ENCODE data around the gene ARL4C.

Gene ARL4C

GRCh38 chr2:234496835-234497593 lies at the start of gene ARL4C:
Gene ARL4C, minus strand, starts transcription at chr2:234497081. Its CDS starts 495 bp downstream, at chr2:234496586.
- no peak for TF ChIP-seq CTCF (IDR thresholded peaks at IDR 0.05; ENCODE audit: insufficient read depth, low read length, poor library complexity, severe bottlenecking)
- Histone ChIP-seq H3K27me3 (replicated peaks; ENCODE audit: control insufficient read depth, insufficient read depth, low read length) (no peaks in the 10 kb centered on the region), H3K36me3 (ENCODE audit: control insufficient read depth, insufficient read depth, low read length) (no peaks in the 10 kb centered on the region), H3K4me3 (replicated peaks; ENCODE audit: low read depth, low read length) (peak within 1 kb of the TSS; percentile 79)
- DNase-seq (ENCODE audit: extremely low read depth, insufficient read length) = peak; percentile 58

GRCh38 chr2:234544659-234545611 lies 48.1 kb upstream of the ARL4C start:
- TF ChIP-seq CTCF (IDR thresholded peaks at IDR 0.05; ENCODE audit: insufficient read depth, low read length, poor library complexity, severe bottlenecking) = peak; percentile 97
- H3K36me3 ChIP-seq (ENCODE audit: control insufficient read depth, insufficient read depth, low read length) = no peaks in the 10 kb centered on the region
- no peaks in the 10 kb centered on the region; the same call in none of the 2 replicates for H3K27me3 ChIP-seq (replicated peaks; ENCODE audit: control insufficient read depth, insufficient read depth, low read length)
- H3K4me3 ChIP-seq (replicated peaks; ENCODE audit: low read depth, low read length) = no peak overlapping the region
- peak; percentile 29 for DNase-seq (ENCODE audit: extremely low read depth, insufficient read length)

- Histone ChIP-seq H3K36me3 (ENCODE audit: control insufficient read depth, insufficient read depth, low read length) (no peaks in the 10 kb centered on the region), H3K4me3 (replicated peaks; ENCODE audit: low read depth, low read length) (no peak overlapping the region), H3K27me3 (replicated peaks; ENCODE audit: control insufficient read depth, insufficient read depth, low read length) (no peaks in the 10 kb centered on the region; the same call in none of the 2 replicates)
- DNase-seq (ENCODE audit: extremely low read depth, insufficient read length) = no peak
- TF ChIP-seq CTCF (IDR thresholded peaks at IDR 0.05; ENCODE audit: insufficient read depth, low read length, poor library complexity, severe bottlenecking) = no peak
Measured at GRCh38 chr2:234542742-234543141, 45.9 kb upstream of the ARL4C start.

- TF ChIP-seq CTCF (IDR thresholded peaks at IDR 0.05; ENCODE audit: insufficient read depth, low read length, poor library complexity, severe bottlenecking) = no peak
- Histone ChIP-seq H3K4me3 (replicated peaks; ENCODE audit: low read depth, low read length) (no peak overlapping the region), H3K36me3 (ENCODE audit: control insufficient read depth, insufficient read depth, low read length) (no peaks in the 10 kb centered on the region), H3K27me3 (replicated peaks; ENCODE audit: control insufficient read depth, insufficient read depth, low read length) (peaks cover 3% of the 10 kb centered on the region; the same call in 1 of the 2 replicates)
- DNase-seq (ENCODE audit: extremely low read depth, insufficient read length) = no peak
Measured at GRCh38 chr2:234537929-234538328, 41.0 kb upstream of the ARL4C start.

GRCh38 chr2:234536178-234536965 lies 39.5 kb upstream of the ARL4C start:
- Histone ChIP-seq H3K36me3 (ENCODE audit: control insufficient read depth, insufficient read depth, low read length) (no peaks in the 10 kb centered on the region), H3K27me3 (replicated peaks; ENCODE audit: control insufficient read depth, insufficient read depth, low read length) (peaks cover 3% of the 10 kb centered on the region; the same call in 1 of the 2 replicates), H3K4me3 (replicated peaks; ENCODE audit: low read depth, low read length) (no peak overlapping the region)
- no peak for TF ChIP-seq CTCF (IDR thresholded peaks at IDR 0.05; ENCODE audit: insufficient read depth, low read length, poor library complexity, severe bottlenecking)
- DNase-seq (ENCODE audit: extremely low read depth, insufficient read length) = no peak
